WERI-Rb-1 (cell line): ENCODE data around the gene SBK3.

Source experiments
- DNase-seq: peaks from one replicate; pipeline ENCODE4 v3.0.0-alpha.2; 2020
- H3K27ac ChIP-seq: fragments of 250-450 bp; sonication (Bioruptor Pico); 2 replicates; pipeline ENCODE4 v1.5.1; 2020; ENCODE audit warnings: mild to moderate bottlenecking, moderate library complexity
- H3K27me3 ChIP-seq: fragments of 250-450 bp; sonication (Bioruptor Pico); 2 replicates; pipeline ENCODE4 v1.5.1; 2021; ENCODE audit warnings: mild to moderate bottlenecking, low read depth, moderate library complexity; ENCODE audit not compliant: insufficient read depth, severe bottlenecking
- H3K36me3 ChIP-seq: fragments of 250-450 bp; sonication (Bioruptor Pico); 2 replicates; pipeline ENCODE4 v1.5.1; 2020; ENCODE audit warnings: mild to moderate bottlenecking, moderate library complexity
- H3K4me3 ChIP-seq: 2 replicates; pipeline ENCODE4 v1.5.1; 2011; ENCODE audit warnings: low read depth, mild to moderate bottlenecking, control low read depth, low read length
- H3K9me3 ChIP-seq: fragments of 250-450 bp; sonication (Bioruptor Pico); 2 replicates; pipeline ENCODE4 v1.5.1; 2021; ENCODE audit warnings: mild to moderate bottlenecking, moderate library complexity; ENCODE audit not compliant: severe bottlenecking
- CTCF ChIP-seq: IDR thresholded peaks from 2 replicates; pipeline ENCODE4 v1.5.1; 2011; ENCODE audit warnings: low read depth, mild to moderate bottlenecking, control low read depth, inconsistent platforms, low read length

Gene SBK3

GRCh38 chr19:55520691-55521292 is 24.6 kb downstream of the SBK3 start:
- Histone ChIP-seq H3K4me3 (no peak overlapping the region), H3K36me3 (no peaks in the 10 kb centered on the region), H3K9me3 (no peaks in the 10 kb centered on the region), H3K27ac (no peak overlapping the region), H3K27me3 (no peaks in the 10 kb centered on the region)
- DNase-seq, result no peak
- no peak for TF ChIP-seq CTCF

DNA sequence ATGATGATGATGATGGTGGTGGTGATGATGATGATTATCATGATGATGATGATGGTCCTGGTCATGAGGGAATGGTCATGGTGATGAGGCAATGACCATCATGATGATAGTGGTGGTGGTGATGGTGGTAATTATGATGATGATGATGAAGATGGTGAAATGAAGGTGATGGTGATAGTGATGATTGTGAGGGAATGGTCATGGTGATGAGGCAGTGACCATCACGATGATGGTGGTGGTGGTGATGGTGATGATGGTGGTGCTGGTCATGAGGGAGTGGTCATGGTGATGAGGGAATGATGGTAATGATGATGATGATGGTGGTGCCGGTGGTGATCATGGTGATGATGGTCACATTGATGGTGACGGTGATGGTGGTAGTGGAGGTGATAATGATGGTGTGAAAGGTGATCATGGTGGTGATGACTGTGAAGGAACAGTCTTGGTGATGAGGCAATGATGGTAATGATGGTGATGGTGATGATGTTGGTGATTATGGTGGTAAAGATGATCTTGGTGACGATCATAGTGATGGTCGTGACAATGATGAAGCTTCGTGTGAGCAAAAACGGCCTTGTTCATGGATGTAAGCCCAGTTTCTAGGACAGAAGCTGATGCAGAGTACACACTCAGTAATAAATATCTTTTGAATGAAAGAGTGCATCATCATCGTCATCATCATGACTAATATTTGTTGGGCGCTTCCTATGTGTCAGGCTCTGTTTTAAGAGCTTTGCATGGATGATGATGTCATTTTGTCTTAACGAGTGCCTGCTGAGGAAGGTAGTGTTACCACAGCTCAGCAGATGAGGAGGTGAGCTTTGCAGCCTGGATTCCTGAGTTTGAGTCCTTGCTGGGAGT is 25.7 kb downstream of the SBK3 start:
- no peak overlapping the region for H3K4me3 ChIP-seq
- DNase-seq, result no peak
- H3K27me3 ChIP-seq, result no peaks in the 10 kb centered on the region
- H3K27ac ChIP-seq, result no peak overlapping the region
- no peaks in the 10 kb centered on the region for H3K9me3 ChIP-seq
- no peaks in the 10 kb centered on the region for H3K36me3 ChIP-seq
- no peak for TF ChIP-seq CTCF

DNA sequence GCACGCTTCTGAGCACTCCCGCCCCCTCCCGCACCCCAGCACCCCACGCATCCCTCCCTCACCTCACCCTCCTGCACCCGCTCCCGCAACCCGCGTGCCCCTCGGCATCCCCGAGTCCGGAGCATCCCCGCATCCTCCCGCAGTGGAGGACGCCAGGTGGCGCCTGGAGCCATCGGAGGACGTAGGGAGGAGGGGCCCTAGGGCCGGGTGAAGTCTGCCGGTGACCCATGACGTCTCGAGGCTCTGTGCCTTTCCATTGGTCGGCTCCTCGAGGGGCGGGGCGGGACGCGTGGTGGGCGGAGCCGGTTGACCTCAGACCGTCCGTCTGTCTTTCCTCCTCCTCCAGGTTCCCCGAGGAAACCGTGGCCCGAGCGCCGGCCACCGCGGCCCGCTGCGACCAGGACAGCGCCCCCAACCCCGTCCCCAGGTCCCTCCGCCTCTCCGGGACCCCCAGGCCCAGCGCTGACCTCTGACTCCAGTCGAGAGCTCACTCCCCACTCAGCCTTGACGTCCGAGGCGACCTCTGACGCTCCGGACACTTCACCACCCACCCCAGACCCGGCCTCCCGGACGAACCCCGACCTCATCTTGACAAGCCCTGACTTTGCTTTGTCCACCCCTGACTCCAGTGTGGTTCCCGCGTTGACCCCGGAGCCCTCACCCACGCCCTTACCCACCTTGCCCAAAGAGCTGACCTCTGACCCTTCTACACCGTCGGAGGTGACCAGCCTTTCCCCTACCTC is 28.3 kb downstream of the SBK3 start:
- peak; percentile 91 for DNase-seq
- TF ChIP-seq CTCF, result peak; percentile 83
- H3K27me3 ChIP-seq, result no peaks in the 10 kb centered on the region
- no peaks in the 10 kb centered on the region for H3K9me3 ChIP-seq
- H3K36me3 ChIP-seq, result no peaks in the 10 kb centered on the region
- no peak overlapping the region for H3K4me3 ChIP-seq
- peak overlapping the region; percentile 55 for H3K27ac ChIP-seq

GRCh38 chr19:55508120-55508519 is 37.2 kb downstream of the SBK3 start:
- H3K27ac ChIP-seq, result no peak overlapping the region
- TF ChIP-seq CTCF, result no peak
- peaks cover 5% of the 10 kb centered on the region for H3K36me3 ChIP-seq
- no peak overlapping the region for H3K4me3 ChIP-seq
- no peak for DNase-seq
- H3K9me3 ChIP-seq, result peaks cover 5% of the 10 kb centered on the region
- H3K27me3 ChIP-seq, result no peaks in the 10 kb centered on the region

DNA sequence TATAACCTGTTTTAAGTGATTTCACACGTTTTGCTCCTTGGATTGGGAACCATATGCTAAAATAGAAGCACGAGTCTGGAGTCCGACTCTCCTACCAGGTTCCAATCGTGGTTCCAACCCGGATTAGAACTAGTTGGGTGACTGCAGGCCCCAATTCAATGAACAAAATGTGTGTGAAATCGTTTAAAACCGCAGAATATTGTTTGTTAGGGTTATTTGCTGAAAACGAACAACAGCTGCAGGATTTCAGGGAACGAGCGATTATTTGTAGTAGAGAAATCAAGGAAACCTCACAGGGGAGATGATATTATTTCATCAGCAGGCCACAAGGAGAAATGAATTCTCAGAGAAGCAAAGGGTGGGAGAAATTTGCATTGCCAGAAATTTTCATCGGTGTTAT is 40.4 kb downstream of the SBK3 start:
- Histone ChIP-seq H3K9me3 (peaks cover 22% of the 10 kb centered on the region), H3K4me3 (no peak overlapping the region), H3K27me3 (no peaks in the 10 kb centered on the region), H3K36me3 (peaks cover 5% of the 10 kb centered on the region), H3K27ac (no peak overlapping the region)
- DNase-seq, result no peak
- no peak for TF ChIP-seq CTCF
